Activated CD4-positive, alpha-beta T cell treated with anti-CD3 and anti-CD28 coated beads, Interleukin-2, Interleukin-4, amounts not matched to agents 100 ng/mL and 50 ng/mL, durations not matched to agents 16 hours and 8 hours (primary cell): ENCODE data around the gene CHRM1.
"Not testable (repeated sequence)": the region's sequence is repeated elsewhere in the genome, so short reads cannot be mapped to it uniquely, and the experiment has no call there.

Experiments used
- DNase-seq: peaks from one replicate; pipeline ENCODE4 v3.0.0-alpha.2; 2020; ENCODE audit warnings: low spot score

Gene CHRM1

GRCh38 chr11:62921201-62921572, at the start of gene CHRM1:
Gene CHRM1, minus strand, starts transcription at chr11:62921363. Its CDS starts 10,263 bp downstream, at chr11:62911100.
- DNase-seq = no peak

GRCh38 chr11:62965574-62965973, 44.4 kb upstream of the CHRM1 start:
- DNase-seq = no peak

GRCh38 chr11:62962391-62962790, 41.2 kb upstream of the CHRM1 start:
- DNase-seq = no peak

GRCh38 chr11:62961017-62961570, 39.9 kb upstream of the CHRM1 start:
- DNase-seq = no peak

- no peak for DNase-seq
These were observed 38.3 kb upstream of the CHRM1 start for GRCh38 chr11:62959422-62959980.

GRCh38 chr11:62958547-62959421, 37.6 kb upstream of the CHRM1 start:
- no peak for DNase-seq

- no peak for DNase-seq
These were observed 36.0 kb upstream of the CHRM1 start for GRCh38 chr11:62957147-62957546.

GRCh38 chr11:62954478-62954877, 33.3 kb upstream of the CHRM1 start:
- DNase-seq = no peak

GRCh38 chr11:62953811-62954210, 32.6 kb upstream of the CHRM1 start:
- DNase-seq = no peak

GRCh38 chr11:62948765-62949320, 27.7 kb upstream of the CHRM1 start:
- no peak for DNase-seq

GRCh38 chr11:62945538-62945937, 24.4 kb upstream of the CHRM1 start:
- DNase-seq = not testable (repeated sequence)

GRCh38 chr11:62937528-62937927, 16.4 kb upstream of the CHRM1 start:
- not testable (repeated sequence) for DNase-seq

GRCh38 chr11:62934496-62934785, 13.3 kb upstream of the CHRM1 start:
- no peak for DNase-seq

GRCh38 chr11:62933750-62934495, 12.8 kb upstream of the CHRM1 start:
- DNase-seq = no peak

GRCh38 chr11:62933285-62933684, 12.1 kb upstream of the CHRM1 start:
- no peak for DNase-seq

GRCh38 chr11:62931499-62932278, 10.5 kb upstream of the CHRM1 start:
- DNase-seq = no peak

GRCh38 chr11:62930666-62931065, 9.5 kb upstream of the CHRM1 start:
- DNase-seq = no peak

- DNase-seq = no peak
These were observed 9.0 kb upstream of the CHRM1 start for GRCh38 chr11:62930157-62930556.

GRCh38 chr11:62928011-62928410, 6.8 kb upstream of the CHRM1 start:
- no peak for DNase-seq

- no peak for DNase-seq
These were observed 5.7 kb upstream of the CHRM1 start for GRCh38 chr11:62926680-62927455.
